Hepatocyte (in vitro differentiated cells): Measurements from ENCODE around the gene SNRPA1. TPM values are rescaled to one million over a fixed set of nuclear protein-coding genes. Genes with fewer than 3 reads are reported as not detected.

Source experiments
- DNase-seq: peaks from one replicate; pipeline ENCODE4 v3.0.0-alpha.2; 2016; ENCODE audit warnings: low spot score
- H2AFZ ChIP-seq: fragments of 200-600 bp; sonication (generic); 2 replicates; pipeline ENCODE4 v1.6.0; 2016; ENCODE audit warnings: antibody characterized with exemption, mild to moderate bottlenecking
- H3K27ac ChIP-seq: fragments of 200-600 bp; sonication (generic); 2 replicates; pipeline ENCODE4 v1.5.1; 2016; ENCODE audit warnings: mild to moderate bottlenecking
- H3K27me3 ChIP-seq: fragments of 200-600 bp; sonication (generic); 2 replicates; pipeline ENCODE4 v1.6.1; 2016
- H3K36me3 ChIP-seq: fragments of 200-600 bp; sonication (generic); replicated peaks from 2 replicates; pipeline ENCODE4 v1.5.1; 2016; ENCODE audit warnings: low read depth; ENCODE audit not compliant: insufficient read depth
- H3K4me1 ChIP-seq: fragments of 200-600 bp; sonication (generic); 2 replicates; pipeline ENCODE4 v1.5.1; 2016; ENCODE audit warnings: mild to moderate bottlenecking, moderate library complexity; ENCODE audit not compliant: insufficient read depth
- H3K4me2 ChIP-seq: fragments of 200-600 bp; sonication (generic); 2 replicates; pipeline ENCODE4 v1.6.0; 2016
- H3K4me3 ChIP-seq: fragments of 200-600 bp; sonication (generic); 2 replicates; pipeline ENCODE4 v1.5.1; 2016; ENCODE audit warnings: mild to moderate bottlenecking
- H3K79me2 ChIP-seq: fragments of 200-600 bp; sonication (generic); 2 replicates; pipeline ENCODE4 v1.6.0; 2017; ENCODE audit warnings: mild to moderate bottlenecking
- H3K9me2 ChIP-seq: fragments of 200-600 bp; sonication (generic); replicated peaks from 2 replicates; pipeline ENCODE4 v1.6.0; 2017; ENCODE audit warnings: mild to moderate bottlenecking; ENCODE audit not compliant: insufficient read depth
- H3K9me3 ChIP-seq: fragments of 200-600 bp; sonication (generic); 2 replicates; pipeline ENCODE4 v1.5.1; 2016; ENCODE audit warnings: low read depth, mild to moderate bottlenecking
- H4K20me1 ChIP-seq: fragments of 200-600 bp; sonication (generic); 2 replicates; pipeline ENCODE4 v1.6.0; 2016; ENCODE audit warnings: mild to moderate bottlenecking; ENCODE audit not compliant: insufficient read depth, poor library complexity, severe bottlenecking
- EZH2 ChIP-seq: fragments of 200-600 bp; sonication (generic); IDR thresholded peaks from 2 replicates; pipeline ENCODE4 v1.6.1; 2016; ENCODE audit warnings: antibody characterized with exemption, mild to moderate bottlenecking, borderline replicate concordance
- EZH2phosphoT487 ChIP-seq: fragments of 200-600 bp; sonication (generic); IDR thresholded peaks from one replicate; pipeline ENCODE4 v1.6.1; 2018; ENCODE audit warnings: antibody characterized with exemption, mild to moderate bottlenecking, low read depth, moderate library complexity; ENCODE audit not compliant: unreplicated experiment, severe bottlenecking
- WGBS: methylation state at CpG from one replicate; pipeline ENCODE4 v1.1.6; 2016; ENCODE audit warnings: low lambda C conversion rate; ENCODE audit errors: missing lambda C conversion rate; 5-methylcytosine and 5-hydroxymethylcytosine counted together
- polyA plus RNA-seq: library from polyadenylated mRNA; unstranded; fragments of >200 nt; fragmentation: Nextera tagmentation; extraction: Ambion mirVana; gene quantifications from 2 replicates; pipeline ENCODE4 v1.2.1, GENCODE V29; 2016
- total RNA-seq: library from RNA; depleted of rRNA; stranded (reverse); fragments of >200 nt; gene quantifications from 2 replicates; pipeline ENCODE4 v1.2.3, GENCODE V29; 2014
- TF ChIP-seq, protein P1 (sequence below): fragments of 200-600 bp; sonication (generic); IDR thresholded peaks from 2 replicates; pipeline ENCODE4 v1.5.1; 2016; ENCODE audit warnings: antibody characterized with exemption, mild to moderate bottlenecking; ENCODE audit not compliant: poor library complexity

SNRPA1 gene
- total and polyA plus RNA-seq, 2 experiments from 2014 or later = 54.7 to 110 TPM

DNA sequence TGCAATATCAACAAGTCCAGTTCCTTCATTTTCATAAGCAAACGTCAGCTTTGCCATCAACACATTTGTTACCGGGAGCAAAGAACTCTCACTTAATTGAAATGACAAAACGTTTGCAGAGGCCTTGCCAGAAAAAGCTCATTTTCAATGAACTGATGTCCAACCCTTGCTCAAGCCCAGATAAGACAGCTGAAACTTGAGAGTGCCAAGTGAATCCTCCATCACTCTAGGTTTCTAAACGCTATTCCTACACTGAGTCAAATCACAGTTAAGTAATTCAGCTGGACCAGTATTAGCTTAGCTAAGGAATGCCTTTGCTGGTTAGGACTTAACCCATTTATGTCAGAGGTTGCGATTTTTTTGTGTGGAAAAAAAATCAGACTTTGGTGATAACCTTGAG, 54.7 kb downstream of the SNRPA1 start:
- Histone ChIP-seq H3K27me3 (no peaks in the 10 kb centered on the region), H3K4me3 (no peak overlapping the region), H3K9me2 (no peaks in the 10 kb centered on the region), H4K20me1 (peaks cover 51% of the 10 kb centered on the region), H3K27ac (no peak overlapping the region), H3K4me1 (peaks cover 24% of the 10 kb centered on the region), H3K36me3 (no peaks in the 10 kb centered on the region), H2AFZ (no peak overlapping the region), H3K9me3 (no peaks in the 10 kb centered on the region), H3K79me2 (peaks cover 100% of the 10 kb centered on the region), H3K4me2 (no peak overlapping the region)
- no peak for DNase-seq
- 70% methylated on average over 5 of the region's 5 CpGs for whole genome bisulfite sequencing
- TF ChIP-seq, protein P1, sequence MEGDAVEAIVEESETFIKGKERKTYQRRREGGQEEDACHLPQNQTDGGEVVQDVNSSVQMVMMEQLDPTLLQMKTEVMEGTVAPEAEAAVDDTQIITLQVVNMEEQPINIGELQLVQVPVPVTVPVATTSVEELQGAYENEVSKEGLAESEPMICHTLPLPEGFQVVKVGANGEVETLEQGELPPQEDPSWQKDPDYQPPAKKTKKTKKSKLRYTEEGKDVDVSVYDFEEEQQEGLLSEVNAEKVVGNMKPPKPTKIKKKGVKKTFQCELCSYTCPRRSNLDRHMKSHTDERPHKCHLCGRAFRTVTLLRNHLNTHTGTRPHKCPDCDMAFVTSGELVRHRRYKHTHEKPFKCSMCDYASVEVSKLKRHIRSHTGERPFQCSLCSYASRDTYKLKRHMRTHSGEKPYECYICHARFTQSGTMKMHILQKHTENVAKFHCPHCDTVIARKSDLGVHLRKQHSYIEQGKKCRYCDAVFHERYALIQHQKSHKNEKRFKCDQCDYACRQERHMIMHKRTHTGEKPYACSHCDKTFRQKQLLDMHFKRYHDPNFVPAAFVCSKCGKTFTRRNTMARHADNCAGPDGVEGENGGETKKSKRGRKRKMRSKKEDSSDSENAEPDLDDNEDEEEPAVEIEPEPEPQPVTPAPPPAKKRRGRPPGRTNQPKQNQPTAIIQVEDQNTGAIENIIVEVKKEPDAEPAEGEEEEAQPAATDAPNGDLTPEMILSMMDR = no peak
- TF ChIP-seq EZH2 = no peak
- TF ChIP-seq EZH2phosphoT487 = no peak

DNA sequence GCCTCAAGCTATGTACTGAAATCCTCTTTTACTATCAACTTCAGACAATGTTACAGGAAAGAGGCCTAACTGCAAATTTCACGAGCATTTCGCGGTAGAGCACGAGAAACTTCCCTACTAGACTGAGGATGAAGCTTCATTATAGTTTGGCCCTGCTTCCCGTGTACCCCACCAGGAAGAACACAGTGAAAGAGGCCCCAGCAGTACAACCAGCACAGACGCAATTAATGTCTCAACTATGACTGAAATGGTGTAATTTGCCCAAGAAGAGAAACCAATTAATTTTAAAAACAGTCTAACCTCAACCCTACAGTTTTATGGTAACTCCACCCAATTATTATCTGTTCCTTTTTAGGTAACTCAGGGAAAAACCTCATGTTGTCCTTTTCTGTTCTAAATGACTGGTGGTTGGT, 55.3 kb downstream of the SNRPA1 start:
- no peak overlapping the region for H3K4me3 ChIP-seq
- H3K79me2 ChIP-seq = peaks cover 100% of the 10 kb centered on the region
- no peak overlapping the region for H3K27ac ChIP-seq
- H2AFZ ChIP-seq = no peak overlapping the region
- H3K9me3 ChIP-seq = no peaks in the 10 kb centered on the region
- no peaks in the 10 kb centered on the region for H3K9me2 ChIP-seq
- TF ChIP-seq EZH2phosphoT487 (no peak), EZH2 (no peak)
- TF ChIP-seq, protein P1 = no peak
- no peak overlapping the region for H3K4me2 ChIP-seq
- no peak for DNase-seq
- peaks cover 20% of the 10 kb centered on the region for H3K4me1 ChIP-seq
- H3K27me3 ChIP-seq = no peaks in the 10 kb centered on the region
- H3K36me3 ChIP-seq = no peaks in the 10 kb centered on the region
- 62% methylated on average over 6 of the region's 6 CpGs for WGBS
- peaks cover 45% of the 10 kb centered on the region for H4K20me1 ChIP-seq

DNA sequence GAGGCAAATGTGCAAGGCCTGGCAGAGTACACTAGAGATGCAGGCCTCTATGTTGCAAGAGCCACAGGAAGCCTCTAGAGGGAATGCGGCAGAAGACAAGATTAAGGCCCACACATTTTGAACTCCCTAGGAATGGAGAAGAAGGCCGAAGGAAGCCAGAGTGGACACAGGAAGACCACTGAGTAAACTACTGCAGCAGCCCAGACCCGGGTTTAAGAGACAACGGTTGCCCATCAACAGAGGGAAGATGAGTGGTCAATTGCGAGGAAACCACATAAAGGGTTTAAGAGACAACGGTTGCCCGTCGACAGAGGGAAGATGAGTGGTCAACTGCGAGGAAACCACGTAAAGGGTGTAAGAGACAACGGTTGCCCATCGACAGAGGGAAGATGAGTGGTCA, 57.8 kb downstream of the SNRPA1 start:
- H3K27me3 ChIP-seq = no peaks in the 10 kb centered on the region
- WGBS = 97% methylated on average over 12 of the region's 12 CpGs

More for the DNA sequence above, 57.8 kb downstream of the SNRPA1 start:
- peaks cover 100% of the 10 kb centered on the region for H3K79me2 ChIP-seq
- H3K9me2 ChIP-seq = no peaks in the 10 kb centered on the region
- H2AFZ ChIP-seq = no peak overlapping the region
- H3K4me1 ChIP-seq = peaks cover 10% of the 10 kb centered on the region
- peaks cover 22% of the 10 kb centered on the region for H4K20me1 ChIP-seq
- TF ChIP-seq, protein P1 = no peak
- no peak for TF ChIP-seq EZH2phosphoT487
- TF ChIP-seq EZH2 = no peak
- no peak overlapping the region for H3K27ac ChIP-seq
- H3K4me3 ChIP-seq = no peak overlapping the region
- no peaks in the 10 kb centered on the region for H3K36me3 ChIP-seq
- no peak overlapping the region for H3K4me2 ChIP-seq
- DNase-seq = no peak
- no peaks in the 10 kb centered on the region for H3K9me3 ChIP-seq
